SK-N-SH treated with all-trans-retinoic acid at 6 μM for 48 hours (cell line): ENCODE results near the gene FRYL.

ENCODE experiments used
- ISL1 ChIP-seq: fragments of 250-450 bp; sonication (Bioruptor Pico); IDR thresholded peaks from 2 replicates; pipeline ENCODE4 v2.1.2; 2022; ENCODE audit warnings: mild to moderate bottlenecking, moderate library complexity
- RARB ChIP-seq: fragments of 250-450 bp; sonication (Bioruptor Pico); IDR thresholded peaks from 2 replicates; pipeline ENCODE4 v1.8.0; 2021; ENCODE audit warnings: mild to moderate bottlenecking, moderate library complexity
- ZFP3 ChIP-seq: fragments of 250-450 bp; sonication (Bioruptor Pico); IDR thresholded peaks from 2 replicates; pipeline ENCODE4 v1.5.0; 2020; ENCODE audit warnings: mild to moderate bottlenecking, moderate library complexity
- TF ChIP-seq, protein P1 (sequence below): fragments of 250-450 bp; sonication (Bioruptor Pico); IDR thresholded peaks from 2 replicates; pipeline ENCODE4 v1.5.1; 2020; ENCODE audit warnings: low read depth, mild to moderate bottlenecking, moderate library complexity
- TF ChIP-seq, protein P2 (sequence below): fragments of 250-450 bp; sonication (Bioruptor Pico); IDR thresholded peaks from 2 replicates; pipeline ENCODE4 v1.8.0; 2020; ENCODE audit warnings: mild to moderate bottlenecking, moderate library complexity, borderline replicate concordance
- TF ChIP-seq, protein P3 (sequence below): fragments of 250-450 bp; sonication (Bioruptor Pico); IDR thresholded peaks from 2 replicates; pipeline ENCODE4 v1.5.0; 2020; ENCODE audit warnings: mild to moderate bottlenecking, moderate library complexity

DNA sequence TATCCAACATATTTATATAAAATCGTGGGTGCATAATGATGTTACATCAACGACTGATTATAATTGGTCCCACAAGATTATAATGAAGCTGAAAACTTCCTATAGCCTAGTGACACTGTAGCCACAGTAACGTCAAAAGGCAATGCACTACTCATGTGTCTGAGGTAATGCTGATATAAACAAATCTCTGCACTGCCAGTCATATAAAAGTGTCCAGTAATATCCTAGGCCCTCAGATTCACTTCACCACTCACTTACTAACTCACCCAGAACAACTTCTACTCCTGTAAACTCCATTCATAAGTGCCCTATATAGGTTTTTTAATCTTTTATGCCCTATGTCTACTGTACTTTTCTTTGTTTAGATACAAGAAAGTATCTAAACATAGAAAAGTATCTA, 18.8 kb downstream of the FRYL start:
- no peak for TF ChIP-seq ISL1 (CRISPR knock-in tag)
- TF ChIP-seq, protein P1, sequence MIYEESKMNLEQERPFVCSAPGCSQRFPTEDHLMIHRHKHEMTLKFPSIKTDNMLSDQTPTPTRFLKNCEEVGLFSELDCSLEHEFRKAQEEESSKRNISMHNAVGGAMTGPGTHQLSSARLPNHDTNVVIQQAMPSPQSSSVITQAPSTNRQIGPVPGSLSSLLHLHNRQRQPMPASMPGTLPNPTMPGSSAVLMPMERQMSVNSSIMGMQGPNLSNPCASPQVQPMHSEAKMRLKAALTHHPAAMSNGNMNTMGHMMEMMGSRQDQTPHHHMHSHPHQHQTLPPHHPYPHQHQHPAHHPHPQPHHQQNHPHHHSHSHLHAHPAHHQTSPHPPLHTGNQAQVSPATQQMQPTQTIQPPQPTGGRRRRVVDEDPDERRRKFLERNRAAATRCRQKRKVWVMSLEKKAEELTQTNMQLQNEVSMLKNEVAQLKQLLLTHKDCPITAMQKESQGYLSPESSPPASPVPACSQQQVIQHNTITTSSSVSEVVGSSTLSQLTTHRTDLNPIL (CRISPR knock-in tag), result no peak
- TF ChIP-seq, protein P2, sequence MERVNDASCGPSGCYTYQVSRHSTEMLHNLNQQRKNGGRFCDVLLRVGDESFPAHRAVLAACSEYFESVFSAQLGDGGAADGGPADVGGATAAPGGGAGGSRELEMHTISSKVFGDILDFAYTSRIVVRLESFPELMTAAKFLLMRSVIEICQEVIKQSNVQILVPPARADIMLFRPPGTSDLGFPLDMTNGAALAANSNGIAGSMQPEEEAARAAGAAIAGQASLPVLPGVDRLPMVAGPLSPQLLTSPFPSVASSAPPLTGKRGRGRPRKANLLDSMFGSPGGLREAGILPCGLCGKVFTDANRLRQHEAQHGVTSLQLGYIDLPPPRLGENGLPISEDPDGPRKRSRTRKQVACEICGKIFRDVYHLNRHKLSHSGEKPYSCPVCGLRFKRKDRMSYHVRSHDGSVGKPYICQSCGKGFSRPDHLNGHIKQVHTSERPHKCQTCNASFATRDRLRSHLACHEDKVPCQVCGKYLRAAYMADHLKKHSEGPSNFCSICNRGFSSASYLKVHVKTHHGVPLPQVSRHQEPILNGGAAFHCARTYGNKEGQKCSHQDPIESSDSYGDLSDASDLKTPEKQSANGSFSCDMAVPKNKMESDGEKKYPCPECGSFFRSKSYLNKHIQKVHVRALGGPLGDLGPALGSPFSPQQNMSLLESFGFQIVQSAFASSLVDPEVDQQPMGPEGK (CRISPR knock-in tag), result no peak
- TF ChIP-seq RARB, result no peak
- no peak for TF ChIP-seq ZFP3 (CRISPR knock-in tag)
- TF ChIP-seq, protein P3, sequence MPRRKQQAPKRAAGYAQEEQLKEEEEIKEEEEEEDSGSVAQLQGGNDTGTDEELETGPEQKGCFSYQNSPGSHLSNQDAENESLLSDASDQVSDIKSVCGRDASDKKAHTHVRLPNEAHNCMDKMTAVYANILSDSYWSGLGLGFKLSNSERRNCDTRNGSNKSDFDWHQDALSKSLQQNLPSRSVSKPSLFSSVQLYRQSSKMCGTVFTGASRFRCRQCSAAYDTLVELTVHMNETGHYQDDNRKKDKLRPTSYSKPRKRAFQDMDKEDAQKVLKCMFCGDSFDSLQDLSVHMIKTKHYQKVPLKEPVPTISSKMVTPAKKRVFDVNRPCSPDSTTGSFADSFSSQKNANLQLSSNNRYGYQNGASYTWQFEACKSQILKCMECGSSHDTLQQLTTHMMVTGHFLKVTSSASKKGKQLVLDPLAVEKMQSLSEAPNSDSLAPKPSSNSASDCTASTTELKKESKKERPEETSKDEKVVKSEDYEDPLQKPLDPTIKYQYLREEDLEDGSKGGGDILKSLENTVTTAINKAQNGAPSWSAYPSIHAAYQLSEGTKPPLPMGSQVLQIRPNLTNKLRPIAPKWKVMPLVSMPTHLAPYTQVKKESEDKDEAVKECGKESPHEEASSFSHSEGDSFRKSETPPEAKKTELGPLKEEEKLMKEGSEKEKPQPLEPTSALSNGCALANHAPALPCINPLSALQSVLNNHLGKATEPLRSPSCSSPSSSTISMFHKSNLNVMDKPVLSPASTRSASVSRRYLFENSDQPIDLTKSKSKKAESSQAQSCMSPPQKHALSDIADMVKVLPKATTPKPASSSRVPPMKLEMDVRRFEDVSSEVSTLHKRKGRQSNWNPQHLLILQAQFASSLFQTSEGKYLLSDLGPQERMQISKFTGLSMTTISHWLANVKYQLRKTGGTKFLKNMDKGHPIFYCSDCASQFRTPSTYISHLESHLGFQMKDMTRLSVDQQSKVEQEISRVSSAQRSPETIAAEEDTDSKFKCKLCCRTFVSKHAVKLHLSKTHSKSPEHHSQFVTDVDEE, result no peak
